GM18517 (cell line): Measurements from ENCODE around the gene NTM.
A peak's percentile ranks its signal among the peaks of the same experiment; 100 is the strongest.
"Not testable (repeated sequence)": the region's sequence is repeated elsewhere in the genome, so short reads cannot be mapped to it uniquely, and the experiment has no call there.

Source experiments
- ATAC-seq: cut with Tn5 transposase; IDR thresholded peaks from one replicate; pipeline ENCODE4 v1.9.1; 2021; ENCODE audit warnings: mild to moderate bottlenecking, moderate library complexity; ENCODE audit not compliant: unreplicated experiment

NTM gene

DNA sequence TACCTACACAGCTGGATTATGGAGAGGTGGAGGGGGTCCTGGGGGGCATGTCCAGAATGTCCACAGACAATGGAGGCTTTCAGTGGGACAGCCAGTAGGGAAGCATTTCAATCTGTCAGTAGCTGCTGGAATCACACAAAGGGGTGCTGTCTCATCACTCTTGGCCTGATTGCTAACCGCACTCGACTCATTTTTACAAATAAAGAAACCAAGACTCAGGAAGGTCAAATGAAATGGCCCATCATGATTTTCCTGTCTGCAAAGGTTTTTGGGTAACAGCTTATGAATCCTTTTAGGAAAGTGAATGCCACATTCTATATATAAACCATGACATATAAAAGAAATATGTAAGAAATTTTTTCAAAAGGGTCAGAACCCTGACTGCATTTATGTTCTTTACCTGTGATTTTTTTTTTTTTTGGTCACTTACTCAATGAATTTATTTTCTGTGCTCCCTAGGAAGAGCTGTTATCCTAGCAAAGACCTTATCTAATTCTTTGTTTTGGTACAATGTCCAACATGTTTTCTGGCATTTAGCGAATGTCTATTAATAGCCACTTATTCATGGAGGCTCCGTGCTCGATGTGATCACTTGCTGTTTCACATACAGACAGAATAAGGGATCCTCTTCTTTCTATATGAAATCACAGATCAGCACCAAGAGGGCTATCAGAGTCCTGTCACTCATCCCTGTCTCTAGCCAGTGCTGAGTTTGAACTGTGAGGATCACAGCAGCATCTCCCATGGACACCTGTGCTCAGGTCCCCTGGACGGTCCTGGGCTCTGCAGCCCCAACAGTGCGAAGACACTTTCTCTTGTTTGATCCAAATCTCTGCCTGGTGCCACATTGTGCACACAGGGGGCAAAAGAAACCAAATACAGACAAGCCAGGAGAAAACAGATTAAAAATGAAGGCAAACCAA, 979.7 kb downstream of the NTM start:
- ATAC-seq, result no peak

DNA sequence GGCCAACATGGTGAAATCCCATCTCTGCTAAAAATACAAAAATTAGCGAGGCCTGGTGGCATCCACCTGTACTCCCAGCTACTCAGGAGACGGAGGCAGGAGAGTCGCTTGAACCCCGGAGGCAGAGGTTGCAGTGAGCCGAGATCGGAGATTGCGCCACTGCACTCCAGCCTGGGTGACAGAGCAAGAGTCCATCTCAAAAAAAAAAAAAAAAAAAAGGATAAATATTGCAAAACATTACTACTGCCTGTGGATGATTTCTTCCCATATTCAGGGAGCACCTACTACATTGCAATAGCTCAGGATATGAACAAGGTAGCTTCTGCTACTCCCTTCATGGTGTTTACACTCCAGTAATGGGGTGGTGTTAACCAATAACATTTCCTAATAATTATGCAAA, 980.6 kb downstream of the NTM start:
- no peak for ATAC-seq

DNA sequence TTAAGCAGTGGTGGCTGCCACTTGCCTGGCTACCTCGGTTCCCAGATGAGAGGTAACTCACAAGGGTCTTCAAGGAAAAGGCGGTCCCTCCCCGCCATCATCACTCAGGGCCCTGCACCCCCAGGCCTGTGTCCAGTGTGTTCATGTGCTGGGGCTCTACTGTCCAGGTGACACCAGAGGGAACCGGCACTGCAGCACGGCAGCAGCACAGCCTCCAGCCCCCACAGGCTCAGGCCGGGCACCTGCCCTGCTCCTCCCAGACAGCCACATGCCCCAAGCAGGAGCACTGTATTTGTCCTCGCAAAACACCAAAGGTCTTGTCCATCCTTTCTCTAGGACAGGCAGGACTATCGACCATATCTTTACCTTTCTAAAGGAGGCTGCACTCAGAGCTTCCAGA, 982.1 kb downstream of the NTM start:
- ATAC-seq, result no peak

DNA sequence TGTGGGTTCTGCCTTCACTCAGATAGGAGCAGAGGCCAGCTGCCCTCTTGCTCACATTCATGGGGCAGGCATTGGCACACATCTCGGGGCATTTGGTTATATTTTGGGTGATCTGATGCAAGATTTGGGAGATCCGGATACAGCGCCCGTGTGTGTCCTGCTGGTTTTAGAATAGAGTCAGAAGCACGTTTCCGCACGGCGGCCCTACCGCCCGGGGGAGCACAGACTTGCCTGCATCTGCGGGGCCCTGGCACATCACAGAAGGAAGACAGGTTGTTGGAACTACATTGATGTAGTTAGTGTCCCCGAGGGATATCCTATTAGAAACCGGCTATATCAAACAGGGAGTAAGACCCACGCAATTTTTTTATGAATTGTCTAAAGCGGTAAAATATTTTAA, 982.8 kb downstream of the NTM start:
- no peak for ATAC-seq

DNA sequence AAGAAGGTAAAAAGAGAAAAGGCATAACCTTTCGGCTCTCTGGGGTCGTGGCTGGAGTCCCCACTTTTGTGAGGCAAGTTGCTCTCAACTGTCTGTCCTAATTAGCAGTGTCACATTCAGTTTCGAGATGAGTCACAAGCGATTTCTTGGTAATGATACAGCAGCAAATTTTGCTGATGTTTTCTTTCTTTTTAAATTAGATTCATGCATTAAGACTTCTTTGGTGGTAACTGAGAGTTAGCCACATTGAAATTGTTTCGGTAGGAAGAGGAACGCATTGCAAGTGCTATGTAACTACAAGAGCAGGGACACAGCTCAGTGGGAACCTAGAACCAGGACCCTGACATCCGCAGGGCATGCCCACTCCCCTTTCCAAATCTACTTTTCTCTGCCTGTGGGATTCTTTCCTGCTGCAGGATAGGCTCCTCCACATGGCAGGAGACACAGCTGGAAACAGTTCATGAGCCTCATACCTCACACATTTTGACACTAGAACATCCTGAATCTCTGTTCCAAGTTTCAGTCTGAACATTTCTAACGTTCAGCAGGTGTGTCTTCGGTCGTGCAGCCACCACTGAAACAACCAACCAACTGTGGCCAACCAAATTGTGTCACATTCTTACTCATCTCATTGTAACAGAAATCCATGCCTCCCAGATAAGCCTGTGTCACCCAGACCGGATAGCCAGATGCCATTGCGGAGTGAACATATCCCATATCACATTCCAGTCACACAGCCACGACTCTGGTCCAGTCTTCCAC, 987.6 kb downstream of the NTM start:
- ATAC-seq, result peak; percentile 71

DNA sequence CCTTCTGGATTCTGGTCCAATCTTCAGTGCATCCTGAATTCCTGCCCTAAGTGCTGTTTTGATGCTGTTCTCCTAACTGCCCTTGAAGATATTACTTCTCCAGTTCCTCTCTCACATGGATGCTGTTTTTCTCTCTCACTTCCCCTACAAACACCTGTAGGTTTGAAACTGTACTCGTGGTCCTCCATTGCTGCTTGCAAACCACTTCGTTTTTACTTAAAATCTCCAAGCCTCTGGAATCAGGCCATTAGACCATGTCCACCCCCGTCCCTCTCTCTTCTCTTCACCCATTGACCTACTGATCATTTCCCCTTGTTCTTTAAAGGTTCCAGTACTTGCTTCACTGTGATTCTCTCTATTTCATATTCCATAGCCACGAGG, 988.1 kb downstream of the NTM start:
- ATAC-seq, result peak; percentile 31

DNA sequence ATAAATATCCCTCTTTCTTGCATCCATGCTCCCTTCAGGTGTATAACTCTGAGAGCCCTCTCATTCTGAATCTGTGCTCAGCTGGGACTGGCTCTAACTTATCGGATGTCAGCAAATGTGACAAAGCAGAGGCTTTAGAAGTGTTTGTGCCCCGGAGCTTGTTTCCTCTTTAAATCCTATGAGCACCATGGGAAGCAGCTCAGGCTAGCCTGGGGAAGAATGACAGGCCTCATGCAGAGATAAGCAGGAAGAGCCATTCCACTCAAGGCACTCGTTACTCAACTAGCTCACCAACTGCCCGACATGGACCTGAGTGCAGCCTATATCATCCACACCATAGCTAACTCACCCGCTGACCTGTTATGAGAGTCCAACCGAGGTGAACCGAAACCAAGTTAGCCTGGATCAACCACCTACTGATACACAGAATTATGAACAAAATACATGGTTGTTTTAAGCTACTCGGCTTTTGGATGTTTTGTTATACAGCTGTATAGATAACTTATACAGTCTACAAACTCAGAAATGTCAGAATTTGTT, 990.7 kb downstream of the NTM start:
- no peak for ATAC-seq

DNA sequence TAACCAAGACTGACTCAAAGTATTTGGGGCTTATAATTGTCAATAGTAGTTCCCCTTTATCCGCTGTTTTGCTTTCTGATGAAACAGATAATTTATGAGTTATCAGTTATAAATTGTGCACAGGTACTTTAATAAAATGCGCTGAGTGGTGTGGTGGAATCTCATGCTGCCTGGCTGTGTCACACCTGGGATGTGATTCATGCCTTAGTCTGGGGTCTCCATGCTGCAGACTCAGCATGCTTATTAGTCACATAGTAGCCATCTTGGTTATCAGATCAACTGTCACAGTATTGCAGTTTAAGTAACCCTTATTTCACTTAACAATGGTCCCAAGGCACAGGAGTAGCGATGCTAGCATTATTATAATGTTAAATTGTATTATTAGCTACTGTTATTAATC, 995.2 kb downstream of the NTM start:
- ATAC-seq, result no peak

DNA sequence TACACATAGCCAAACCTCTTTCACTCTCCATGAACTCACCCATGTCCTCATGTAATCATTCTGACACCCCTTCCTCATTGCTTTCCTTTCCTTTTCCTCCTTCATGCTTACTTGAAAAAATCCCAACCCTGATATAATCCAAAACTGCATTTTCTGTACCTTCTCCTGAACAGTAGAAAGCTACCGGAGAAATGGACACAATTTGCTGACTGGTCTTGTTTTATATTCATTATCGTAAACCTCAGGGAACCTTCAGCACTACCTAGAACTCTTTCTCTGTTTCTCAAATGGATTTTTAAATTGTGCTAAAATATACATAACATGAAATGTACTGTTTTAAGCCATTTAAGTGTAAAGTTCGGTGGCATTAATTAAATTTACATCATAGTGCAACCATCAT, 996.9 kb downstream of the NTM start:
- no peak for ATAC-seq

DNA sequence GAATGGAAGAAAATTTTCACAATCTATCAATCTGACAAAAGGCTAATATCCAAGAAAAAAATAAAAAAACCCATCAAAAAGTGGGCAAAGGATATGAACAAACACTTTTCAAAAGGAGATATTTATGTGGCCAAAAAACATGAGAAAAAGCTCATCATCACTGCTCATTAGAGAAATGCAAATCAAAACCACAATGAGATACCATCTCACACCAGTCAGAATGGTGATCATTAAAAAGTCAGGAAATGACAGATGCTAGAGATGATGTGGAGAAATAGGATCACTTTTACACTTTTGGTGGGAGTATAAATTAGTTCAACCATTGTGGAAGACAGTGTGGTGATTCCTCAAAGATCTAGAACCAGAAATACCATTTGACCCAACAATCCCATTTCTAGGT, 999.7 kb downstream of the NTM start:
- ATAC-seq, result not testable (repeated sequence)

DNA sequence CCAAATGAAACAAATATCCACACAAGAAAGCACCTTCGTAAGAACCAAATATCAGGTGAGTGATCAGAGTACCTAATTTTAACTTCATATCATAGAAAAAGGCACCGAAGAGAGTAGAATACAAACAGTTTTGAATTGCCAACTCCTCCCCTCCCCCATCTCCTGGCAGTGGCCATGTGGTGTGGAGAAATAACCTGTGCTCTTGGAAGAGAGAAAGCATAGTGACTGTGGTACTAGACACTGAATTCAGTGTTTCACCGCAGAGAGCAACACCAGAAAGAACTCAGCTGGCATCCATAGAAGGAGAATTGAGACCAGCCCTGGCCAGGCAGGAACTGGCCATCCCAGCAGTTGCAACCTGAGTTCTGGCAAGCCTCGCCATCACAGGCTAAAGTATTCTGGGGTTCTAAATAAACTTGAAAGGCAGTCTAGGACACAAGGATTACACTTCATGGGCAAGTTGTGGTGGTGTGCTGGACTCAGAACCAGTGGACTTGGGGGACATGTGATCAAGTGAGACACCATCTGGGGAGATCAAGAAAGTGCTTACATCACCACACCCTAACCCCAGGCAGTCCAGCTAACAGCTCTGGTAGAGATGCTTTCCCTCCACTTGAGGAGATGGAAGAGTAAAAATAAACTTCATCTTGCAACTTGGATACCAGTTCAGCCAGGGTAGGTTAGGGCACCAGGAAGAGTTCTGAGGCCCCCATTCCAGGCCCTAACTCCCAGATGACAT, 1003.2 kb downstream of the NTM start:
- ATAC-seq, result no peak

DNA sequence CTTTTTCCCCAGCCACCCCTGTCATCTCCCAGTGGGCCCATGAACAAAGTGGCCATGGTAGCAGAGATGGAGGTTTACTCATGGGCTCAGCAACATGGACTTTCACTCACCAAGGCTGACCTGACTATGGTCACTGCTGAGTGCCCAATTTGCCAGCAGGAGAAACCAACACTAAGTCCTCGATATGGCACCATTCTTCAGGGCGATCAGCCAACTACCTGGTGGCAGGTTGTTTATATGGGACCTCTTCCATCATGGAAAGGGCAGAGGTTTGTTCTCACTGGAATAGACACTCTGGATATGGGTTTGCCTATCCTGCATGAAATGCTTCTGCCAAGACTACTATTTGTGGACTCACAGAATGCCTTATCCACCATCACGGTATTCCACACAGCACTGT, 1009.1 kb downstream of the NTM start:
- ATAC-seq, result no peak
